DOHH2 (cell line): ENCODE data around the gene MRPL53.
A peak's percentile ranks its signal among the peaks of the same experiment; 100 is the strongest.

Source experiments
- H3F3A ChIP-seq: fragments of 200-600 bp; sonication (generic), shearing (Covaris generic); 2 replicates; pipeline ENCODE4 v1.6.0; 2016; ENCODE audit warnings: antibody characterized with exemption, mild to moderate bottlenecking; ENCODE audit not compliant: control insufficient read depth, insufficient read depth
- H3K27ac ChIP-seq: fragments of 200-600 bp; sonication (generic); 2 replicates; pipeline ENCODE4 v1.5.1; 2014; ENCODE audit warnings: low read depth, mild to moderate bottlenecking, low read length, moderate library complexity
- H3K27me3 ChIP-seq: fragments of 200-600 bp; sonication (generic); 2 replicates; pipeline ENCODE4 v1.6.1; 2014; ENCODE audit warnings: mild to moderate bottlenecking, low read length, mixed read lengths; ENCODE audit not compliant: control insufficient read depth
- H3K36me3 ChIP-seq: fragments of 200-600 bp; sonication (generic); 2 replicates; pipeline ENCODE4 v1.6.1; 2014; ENCODE audit warnings: mild to moderate bottlenecking, low read length, moderate library complexity, mixed read lengths; ENCODE audit not compliant: control insufficient read depth
- H3K4me1 ChIP-seq: fragments of 200-600 bp; sonication (generic); 2 replicates; pipeline ENCODE4 v1.6.1; 2014; ENCODE audit warnings: mild to moderate bottlenecking, low read length, mixed read lengths; ENCODE audit not compliant: control insufficient read depth
- H3K4me2 ChIP-seq: fragments of 200-600 bp; sonication (generic); 2 replicates; pipeline ENCODE4 v1.6.0; 2014; ENCODE audit warnings: mild to moderate bottlenecking, low read length, moderate library complexity
- H3K4me3 ChIP-seq: fragments of 200-600 bp; sonication (generic); 2 replicates; pipeline ENCODE4 v1.5.1; 2014; ENCODE audit warnings: mild to moderate bottlenecking, low read length, mixed read lengths
- H3K79me2 ChIP-seq: fragments of 200-600 bp; sonication (generic); 2 replicates; pipeline ENCODE4 v1.6.1; 2014; ENCODE audit warnings: mild to moderate bottlenecking, low read length, mixed read lengths; ENCODE audit not compliant: control insufficient read depth
- H3K9me2 ChIP-seq: fragments of 200-600 bp; sonication (generic); replicated peaks from 2 replicates; pipeline ENCODE4 v1.6.1; 2014; ENCODE audit warnings: mild to moderate bottlenecking, low read length, mixed read lengths; ENCODE audit not compliant: control insufficient read depth
- H3K9me3 ChIP-seq: fragments of 200-600 bp; sonication (generic); 2 replicates; pipeline ENCODE4 v1.6.1; 2014; ENCODE audit warnings: antibody characterized with exemption, low read length, mixed read lengths; ENCODE audit not compliant: control insufficient read depth, insufficient read depth
- H4K20me1 ChIP-seq: fragments of 200-600 bp; sonication (generic); 2 replicates; pipeline ENCODE4 v1.6.0; 2014; ENCODE audit warnings: low read depth, mild to moderate bottlenecking, antibody characterized with exemption, low read length, moderate library complexity; ENCODE audit not compliant: control insufficient read depth, insufficient read depth
- EZH2phosphoT487 ChIP-seq: fragments of 200-600 bp; sonication (generic); IDR thresholded peaks from 2 replicates; pipeline ENCODE4 v1.6.1; 2017; ENCODE audit warnings: borderline replicate concordance, mild to moderate bottlenecking, antibody characterized with exemption, low read length, moderate library complexity, mixed read lengths
- TF ChIP-seq, protein P1 (sequence below): fragments of 200-600 bp; sonication (generic); IDR thresholded peaks from one replicate; pipeline ENCODE4 v1.5.1; 2014; ENCODE audit warnings: antibody characterized with exemption, mild to moderate bottlenecking, low read depth, low read length; ENCODE audit not compliant: poor library complexity, severe bottlenecking

Gene MRPL53

DNA sequence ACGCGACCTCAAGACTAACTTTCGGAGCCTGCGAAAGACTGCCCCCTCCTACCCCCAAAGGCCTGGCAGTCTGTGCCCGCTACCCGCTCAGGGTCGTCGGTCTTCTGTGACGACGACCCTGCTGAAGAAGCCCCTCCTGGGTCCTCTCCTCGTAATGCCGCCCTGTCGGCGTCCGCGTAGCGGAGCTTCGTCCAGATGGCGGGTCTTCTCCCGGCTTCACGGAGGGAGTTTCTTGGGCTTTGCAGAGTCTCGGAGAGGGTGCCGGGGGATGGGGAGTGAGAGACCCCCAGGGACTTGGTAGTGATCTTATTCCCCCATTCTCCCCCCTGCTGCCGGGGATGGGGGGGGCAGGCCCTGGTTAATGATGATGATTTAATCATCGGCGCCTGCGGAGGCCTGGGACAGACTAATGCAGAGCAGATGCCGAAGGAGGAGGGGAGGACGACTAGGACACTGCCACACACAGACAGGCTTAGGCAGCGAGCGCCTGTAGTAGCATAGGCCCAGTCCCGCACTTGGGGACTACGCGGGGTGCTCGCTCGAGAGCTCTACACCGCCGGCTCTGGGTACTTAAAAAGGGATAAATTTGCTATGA, 35.5 kb upstream of the MRPL53 start:
- H3K27ac ChIP-seq = peak overlapping the region; percentile 86
- H3K79me2 ChIP-seq = peaks cover 13% of the 10 kb centered on the region
- H3F3A ChIP-seq = 0 out of 2 replicates have a peak, but pooled peaks cover 3% of the 10 kb centered on the region
- peak overlapping the region; percentile 71 for H3K4me2 ChIP-seq
- H3K4me1 ChIP-seq = peaks cover 34% of the 10 kb centered on the region
- peak overlapping the region; percentile 97 for H3K4me3 ChIP-seq
- no peaks in the 10 kb centered on the region for H4K20me1 ChIP-seq
- no peaks in the 10 kb centered on the region for H3K9me2 ChIP-seq
- TF ChIP-seq, protein P1, sequence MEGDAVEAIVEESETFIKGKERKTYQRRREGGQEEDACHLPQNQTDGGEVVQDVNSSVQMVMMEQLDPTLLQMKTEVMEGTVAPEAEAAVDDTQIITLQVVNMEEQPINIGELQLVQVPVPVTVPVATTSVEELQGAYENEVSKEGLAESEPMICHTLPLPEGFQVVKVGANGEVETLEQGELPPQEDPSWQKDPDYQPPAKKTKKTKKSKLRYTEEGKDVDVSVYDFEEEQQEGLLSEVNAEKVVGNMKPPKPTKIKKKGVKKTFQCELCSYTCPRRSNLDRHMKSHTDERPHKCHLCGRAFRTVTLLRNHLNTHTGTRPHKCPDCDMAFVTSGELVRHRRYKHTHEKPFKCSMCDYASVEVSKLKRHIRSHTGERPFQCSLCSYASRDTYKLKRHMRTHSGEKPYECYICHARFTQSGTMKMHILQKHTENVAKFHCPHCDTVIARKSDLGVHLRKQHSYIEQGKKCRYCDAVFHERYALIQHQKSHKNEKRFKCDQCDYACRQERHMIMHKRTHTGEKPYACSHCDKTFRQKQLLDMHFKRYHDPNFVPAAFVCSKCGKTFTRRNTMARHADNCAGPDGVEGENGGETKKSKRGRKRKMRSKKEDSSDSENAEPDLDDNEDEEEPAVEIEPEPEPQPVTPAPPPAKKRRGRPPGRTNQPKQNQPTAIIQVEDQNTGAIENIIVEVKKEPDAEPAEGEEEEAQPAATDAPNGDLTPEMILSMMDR = no peak
- TF ChIP-seq EZH2phosphoT487 = no peak
- H3K27me3 ChIP-seq = peaks cover 19% of the 10 kb centered on the region
- H3K36me3 ChIP-seq = peaks cover 14% of the 10 kb centered on the region
- H3K9me3 ChIP-seq = no peaks in the 10 kb centered on the region

DNA sequence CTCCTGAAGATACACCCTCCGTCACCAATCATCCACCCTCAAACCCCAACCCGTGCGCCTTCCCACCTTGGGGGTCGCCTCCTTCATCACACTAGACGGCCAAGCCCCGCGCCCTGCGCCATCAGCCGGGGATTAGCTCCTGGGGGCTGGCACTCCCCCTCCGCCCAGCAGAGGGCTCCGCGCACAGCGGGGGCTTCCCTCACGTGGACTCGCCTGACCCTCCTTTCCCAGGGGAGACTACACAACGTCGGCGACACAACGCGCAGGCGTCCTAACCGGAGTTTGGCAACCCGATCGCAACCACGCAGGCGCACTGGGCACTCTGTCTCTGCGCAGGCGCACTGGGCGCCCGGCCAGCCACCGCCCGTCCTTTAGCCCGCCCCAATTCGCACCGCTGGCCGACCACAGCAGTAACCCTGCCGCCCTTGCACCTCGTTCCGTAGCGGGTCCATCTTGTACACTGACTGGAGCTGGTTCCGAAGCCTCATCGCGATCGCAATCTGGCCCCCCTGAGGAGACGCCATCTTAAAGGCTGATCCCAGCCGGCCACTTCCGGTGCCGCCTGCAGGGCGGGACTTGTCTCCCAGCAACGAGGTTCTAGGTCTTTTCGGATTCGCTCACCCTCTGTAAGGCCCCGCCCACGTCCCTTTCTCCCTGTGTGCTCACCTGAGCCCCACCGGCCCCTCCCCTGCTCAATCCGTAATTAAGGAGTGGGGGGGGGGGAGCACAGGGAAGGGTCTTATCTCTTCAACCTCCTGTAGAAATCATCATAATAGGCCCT, 34.9 kb upstream of the MRPL53 start, which contains the start of gene PCGF1:
TSS of gene PCGF1 (minus strand) at position 551 of the 781 bp plus-strand sequence. CDS start at position 524, 27 bp downstream.
- Histone ChIP-seq H3K9me3 (no peaks in the 10 kb centered on the region), H3K79me2 (peaks cover 13% of the 10 kb centered on the region), H3K4me2 (peak within 1 kb of the TSS; percentile 71), H3K36me3 (peaks cover 14% of the 10 kb centered on the region), H3K4me3 (peak within 1 kb of the TSS; percentile 97), H3K27me3 (peaks cover 21% of the 10 kb centered on the region), H4K20me1 (no peaks in the 10 kb centered on the region), H3K4me1 (peaks cover 40% of the 10 kb centered on the region), H3F3A (0 out of 2 replicates have a peak, but pooled peaks cover 3% of the 10 kb centered on the region), H3K9me2 (no peaks in the 10 kb centered on the region), H3K27ac (peak within 1 kb of the TSS; percentile 86)
- TF ChIP-seq EZH2phosphoT487 = no peak
- TF ChIP-seq, protein P1 = peak; percentile 84

DNA sequence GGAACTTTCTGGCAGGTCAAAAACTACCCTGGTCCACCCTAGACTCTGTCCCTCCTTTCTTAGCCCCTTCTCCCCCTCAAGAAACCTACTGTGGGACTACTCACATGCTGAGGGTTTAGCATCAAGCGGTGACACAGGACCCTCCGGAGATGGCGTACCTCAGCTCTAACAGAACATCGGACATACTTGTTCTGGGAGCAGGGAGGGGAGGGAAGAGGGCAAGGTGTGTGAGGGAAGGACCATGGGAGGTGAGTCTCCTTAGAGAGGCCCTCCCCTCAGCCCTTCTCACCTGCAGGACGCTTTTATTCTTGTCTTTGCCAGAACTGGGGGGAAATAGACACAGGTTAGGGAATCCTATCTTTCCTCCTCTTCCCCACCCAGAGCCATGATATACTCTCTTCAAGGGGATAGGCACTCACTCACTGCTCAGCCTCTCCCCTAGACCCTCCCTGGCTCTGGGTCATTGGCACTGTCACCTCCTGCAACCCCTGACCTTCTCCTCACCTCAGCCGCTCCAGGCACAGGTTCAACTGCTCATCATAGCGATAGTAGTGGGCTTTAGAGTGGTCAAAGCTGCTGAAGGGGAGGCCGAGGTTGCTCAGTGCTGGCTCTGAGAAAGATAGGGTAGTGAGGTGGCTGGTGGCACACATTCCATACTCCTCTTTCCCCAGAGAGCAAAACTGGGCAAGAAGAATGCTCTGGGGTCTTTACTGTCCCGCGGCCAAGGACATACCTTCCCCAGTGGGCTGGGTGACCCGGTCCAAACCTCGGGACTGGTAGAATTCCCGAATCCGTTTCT, 33.2 kb upstream of the MRPL53 start:
- Histone ChIP-seq H3K79me2 (peaks cover 13% of the 10 kb centered on the region), H3K4me3 (0 out of 2 replicates have a peak overlapping the region, but pooled peaks have one; percentile 4), H3F3A (0 out of 2 replicates have a peak, but pooled peaks cover 3% of the 10 kb centered on the region), H3K36me3 (peaks cover 14% of the 10 kb centered on the region), H3K9me3 (no peaks in the 10 kb centered on the region), H3K4me1 (peaks cover 41% of the 10 kb centered on the region), H3K27me3 (peaks cover 29% of the 10 kb centered on the region), H3K4me2 (peak overlapping the region; percentile 71), H3K27ac (no peak overlapping the region), H4K20me1 (no peaks in the 10 kb centered on the region), H3K9me2 (no peaks in the 10 kb centered on the region)
- no peak for TF ChIP-seq EZH2phosphoT487
- TF ChIP-seq, protein P1 = no peak
